AG09309 (cell line): Measurements from ENCODE around the gene TANC1.

Source experiments
- DNase-seq: peaks from one replicate; pipeline ENCODE4 v3.0.0-alpha.2; 2010; ENCODE audit warnings: low read depth
- H3K4me3 ChIP-seq: 2 replicates; pipeline ENCODE4 v1.5.1; 2011; ENCODE audit warnings: mild to moderate bottlenecking, low read depth, low read length, moderate library complexity; ENCODE audit not compliant: control insufficient read depth
- CTCF ChIP-seq: IDR thresholded peaks from 2 replicates; pipeline ENCODE4 v1.5.1; 2011; ENCODE audit warnings: mild to moderate bottlenecking, low read depth, low read length, inconsistent platforms; ENCODE audit not compliant: insufficient read depth, control insufficient read depth; ENCODE audit errors: missing control alignments

TANC1 gene

GRCh38 chr2:159017837-159018236 lies 49.4 kb downstream of the TANC1 start:
- no peak overlapping the region for H3K4me3 ChIP-seq
- no peak for DNase-seq
- no peak for TF ChIP-seq CTCF

GRCh38 chr2:159019021-159019420 lies 50.6 kb downstream of the TANC1 start:
- H3K4me3 ChIP-seq = no peak overlapping the region
- no peak for TF ChIP-seq CTCF
- DNase-seq = no peak

GRCh38 chr2:159022019-159022418 lies 53.6 kb downstream of the TANC1 start:
- H3K4me3 ChIP-seq = no peak overlapping the region
- no peak for DNase-seq
- no peak for TF ChIP-seq CTCF

- DNase-seq = no peak
- no peak overlapping the region for H3K4me3 ChIP-seq
- TF ChIP-seq CTCF = no peak
Observed at GRCh38 chr2:159026170-159026569, 57.7 kb downstream of the TANC1 start.

GRCh38 chr2:159028776-159029175 lies 60.3 kb downstream of the TANC1 start:
- TF ChIP-seq CTCF = no peak
- H3K4me3 ChIP-seq = no peak overlapping the region
- no peak for DNase-seq

- H3K4me3 ChIP-seq = no peak overlapping the region
- no peak for DNase-seq
- TF ChIP-seq CTCF = no peak
Observed at GRCh38 chr2:159029936-159030335, 61.5 kb downstream of the TANC1 start.
